Activated T-helper 17 cell treated with anti-CD3 and anti-CD28 coated beads, Interleukin-2, amount 50 U/mL, for 72 hours (primary cell): ENCODE results near the gene CIAO1. TPM values are rescaled to one million over a fixed set of nuclear protein-coding genes. Genes with fewer than 3 reads are reported as not detected.
"Not testable (repeated sequence)": the region's sequence is repeated elsewhere in the genome, so short reads cannot be mapped to it uniquely, and the experiment has no call there.

Source experiments
- ATAC-seq: fragments of 150-1000 bp; cut with Tn5 transposase; replicated peaks from 2 replicates; pipeline ENCODE4 v1.10.0; 2021; ENCODE audit warnings: mild to moderate bottlenecking, moderate library complexity
- H3K27ac Mint-ChIP-seq: one replicate; pipeline ENCODE4 v1.8.0; 2022; ENCODE audit warnings: mixed read lengths
- H3K27me3 Mint-ChIP-seq: one replicate; pipeline ENCODE4 v1.8.0; 2022; ENCODE audit warnings: mixed read lengths
- H3K36me3 Mint-ChIP-seq: one replicate; pipeline ENCODE4 v1.8.0; 2022; ENCODE audit warnings: low read depth, mild to moderate bottlenecking, mixed read lengths
- H3K4me1 Mint-ChIP-seq: one replicate; pipeline ENCODE4 v1.8.0; 2022; ENCODE audit warnings: mixed read lengths
- H3K4me3 Mint-ChIP-seq: one replicate; pipeline ENCODE4 v1.8.0; 2022; ENCODE audit warnings: mild to moderate bottlenecking, mixed read lengths
- H3K9me3 Mint-ChIP-seq: one replicate; pipeline ENCODE4 v1.8.0; 2022; ENCODE audit warnings: mixed read lengths
- total RNA-seq, 2 donors: library from RNA; stranded (reverse); gene quantifications; one replicate each; pipeline ENCODE4 v1.2.3, GENCODE V29; 2022

Gene CIAO1
- total RNA-seq, 2 donors from 2014 or later = 71.4 to 81.3 TPM

DNA sequence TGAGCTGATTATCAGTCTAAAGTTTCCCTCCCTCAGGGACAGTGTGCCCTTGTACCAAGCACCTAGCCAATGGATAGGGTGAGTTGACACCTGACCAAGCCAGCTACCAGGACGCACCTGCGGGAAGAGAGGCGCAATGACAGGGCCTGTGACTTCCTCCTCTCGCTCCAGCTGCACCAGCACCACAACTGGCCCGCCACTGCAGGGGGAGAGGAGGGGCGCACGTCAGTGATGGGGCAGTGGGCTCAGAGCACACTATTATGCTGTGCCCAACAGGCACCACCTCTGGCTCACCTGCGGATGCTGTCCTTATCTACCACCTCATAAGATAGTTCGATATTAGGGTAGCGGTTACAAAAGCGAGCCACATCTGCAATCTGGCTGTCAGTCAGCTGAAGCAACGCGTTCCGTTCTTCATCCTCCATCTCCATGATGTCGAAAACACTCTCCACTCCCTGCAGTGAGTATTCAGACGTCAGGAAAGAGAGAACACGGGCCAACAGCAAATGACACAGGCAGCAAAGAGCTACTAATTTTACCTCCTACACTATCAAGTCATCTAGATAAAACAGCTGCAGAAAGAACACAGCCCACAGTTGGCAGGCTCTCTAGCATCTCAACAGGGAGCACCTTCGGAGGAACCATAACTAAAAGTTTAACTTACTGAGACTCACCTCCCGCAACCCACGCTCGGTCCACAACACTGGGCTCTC lies 10.9 kb downstream of the CIAO1 start:
- Mint-ChIP-seq H3K4me1 (no peaks in the 10 kb centered on the region), H3K4me3 (no peak overlapping the region), H3K9me3 (no peaks in the 10 kb centered on the region), H3K36me3 (peaks cover 100% of the 10 kb centered on the region), H3K27me3 (no peaks in the 10 kb centered on the region), H3K27ac (no peak overlapping the region)
- ATAC-seq = no peak

- Mint-ChIP-seq H3K4me1 (peaks cover 4% of the 10 kb centered on the region), H3K27ac (peak overlapping the region; percentile 63), H3K27me3 (no peaks in the 10 kb centered on the region), H3K9me3 (no peaks in the 10 kb centered on the region), H3K4me3 (no peak overlapping the region), H3K36me3 (peaks cover 100% of the 10 kb centered on the region)
- peak; percentile 67 for ATAC-seq
Measured at GRCh38 chr2:96287273-96287856, 21.3 kb downstream of the CIAO1 start.

DNA sequence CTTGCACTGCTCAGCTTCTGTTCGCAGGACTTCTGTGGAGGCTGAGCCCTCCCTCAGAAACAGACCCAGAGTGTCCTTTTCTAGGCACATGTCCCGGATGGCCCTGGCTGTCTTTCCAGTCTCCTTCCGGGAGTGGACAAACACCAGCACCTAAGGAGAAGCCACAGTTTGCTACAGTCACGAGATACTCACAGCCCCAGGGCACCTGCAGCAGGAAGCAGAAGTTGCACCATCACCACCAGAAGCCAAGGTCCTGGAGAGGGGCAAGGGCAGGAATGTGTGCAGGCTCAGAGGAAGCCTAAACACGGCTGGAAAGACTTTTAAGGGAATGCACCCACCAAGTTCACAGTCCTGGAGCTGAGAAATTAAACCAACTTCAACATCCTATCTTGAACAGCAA lies 25.7 kb downstream of the CIAO1 start:
- Mint-ChIP-seq H3K36me3 (peaks cover 100% of the 10 kb centered on the region), H3K4me3 (no peak overlapping the region), H3K27me3 (no peaks in the 10 kb centered on the region), H3K9me3 (no peaks in the 10 kb centered on the region), H3K4me1 (peaks cover 4% of the 10 kb centered on the region), H3K27ac (no peak overlapping the region)
- no peak for ATAC-seq

DNA sequence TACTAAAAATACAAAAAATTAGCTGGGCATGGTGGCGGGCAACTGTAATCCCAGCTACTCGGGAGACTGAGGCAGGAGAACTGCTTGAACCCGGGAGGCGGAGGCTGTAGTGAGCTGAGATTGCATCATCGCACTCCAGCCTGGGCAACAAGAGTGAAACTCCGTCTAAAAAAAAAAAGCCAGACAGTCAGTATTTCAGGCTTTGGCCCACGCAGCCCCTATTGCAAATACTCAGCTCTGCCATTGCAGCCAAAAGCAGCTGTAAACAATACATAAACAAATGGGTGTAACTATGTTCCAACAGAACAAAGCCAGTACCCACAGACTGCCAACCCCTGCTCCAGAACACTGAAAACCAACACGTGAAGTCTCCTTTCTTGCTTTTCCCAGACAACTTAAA lies 28.2 kb downstream of the CIAO1 start:
- not testable (repeated sequence) for H3K27me3 Mint-ChIP-seq, H3K27ac Mint-ChIP-seq, H3K9me3 Mint-ChIP-seq, H3K4me3 Mint-ChIP-seq, ATAC-seq, H3K4me1 Mint-ChIP-seq
- peaks cover 100% of the 10 kb centered on the region for H3K36me3 Mint-ChIP-seq

GRCh38 chr2:96296925-96297324 lies 30.9 kb downstream of the CIAO1 start:
- no peaks in the 10 kb centered on the region for H3K9me3 Mint-ChIP-seq
- ATAC-seq = no peak
- no peak overlapping the region for H3K27ac Mint-ChIP-seq
- H3K4me3 Mint-ChIP-seq = no peak overlapping the region
- H3K4me1 Mint-ChIP-seq = peaks cover 8% of the 10 kb centered on the region
- no peaks in the 10 kb centered on the region for H3K27me3 Mint-ChIP-seq
- peaks cover 100% of the 10 kb centered on the region for H3K36me3 Mint-ChIP-seq

DNA sequence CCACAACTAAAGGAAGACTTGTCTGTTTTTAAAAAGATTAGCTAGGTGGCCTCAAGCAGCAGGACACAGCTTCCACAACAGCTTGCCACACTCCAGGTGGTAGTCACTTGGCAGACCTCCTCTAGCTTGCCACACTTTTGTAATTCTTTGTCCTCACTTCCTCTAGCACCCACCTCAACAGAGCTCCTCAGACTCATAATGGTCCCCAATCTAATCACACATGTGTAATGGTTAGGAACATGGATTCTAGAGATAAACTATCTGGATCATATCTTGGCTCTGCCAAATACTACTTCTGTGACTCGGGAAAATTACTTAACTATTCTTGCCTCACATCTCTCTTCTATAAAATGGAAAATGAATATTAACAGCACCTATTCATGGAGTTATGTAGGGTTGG lies 35.8 kb downstream of the CIAO1 start:
- Mint-ChIP-seq H3K27ac (peak overlapping the region; percentile 80), H3K9me3 (no peaks in the 10 kb centered on the region), H3K27me3 (no peaks in the 10 kb centered on the region), H3K4me3 (peak overlapping the region; percentile 100), H3K4me1 (peaks cover 38% of the 10 kb centered on the region), H3K36me3 (peaks cover 99% of the 10 kb centered on the region)
- ATAC-seq = no peak

- Mint-ChIP-seq H3K27ac (peak overlapping the region; percentile 100), H3K36me3 (peaks cover 71% of the 10 kb centered on the region), H3K27me3 (no peaks in the 10 kb centered on the region), H3K9me3 (no peaks in the 10 kb centered on the region), H3K4me1 (peaks cover 33% of the 10 kb centered on the region), H3K4me3 (peak overlapping the region; percentile 100)
- no peak for ATAC-seq
Measured at GRCh38 chr2:96304606-96305005, 38.6 kb downstream of the CIAO1 start.

GRCh38 chr2:96305091-96305978 lies 39.3 kb downstream of the CIAO1 start, which contains the start of gene SNRNP200:
SNRNP200 (minus strand) TSS chr2:96305546; CDS start chr2:96305437, 109 bp downstream.
- ATAC-seq = peak; percentile 99
- no peaks in the 10 kb centered on the region for H3K27me3 Mint-ChIP-seq
- H3K27ac Mint-ChIP-seq = peak within 1 kb of the TSS; percentile 100
- no peaks in the 10 kb centered on the region for H3K9me3 Mint-ChIP-seq
- H3K4me1 Mint-ChIP-seq = peaks cover 33% of the 10 kb centered on the region
- H3K36me3 Mint-ChIP-seq = peaks cover 64% of the 10 kb centered on the region
- H3K4me3 Mint-ChIP-seq = peak within 1 kb of the TSS; percentile 100

- no peak for ATAC-seq
Measured at GRCh38 chr2:96305979-96306308, 39.9 kb downstream of the CIAO1 start.

GRCh38 chr2:96306370-96306769 lies 40.3 kb downstream of the CIAO1 start:
- Mint-ChIP-seq H3K4me3 (peak overlapping the region; percentile 100), H3K9me3 (no peaks in the 10 kb centered on the region), H3K27ac (peak overlapping the region; percentile 100), H3K27me3 (no peaks in the 10 kb centered on the region), H3K36me3 (peaks cover 54% of the 10 kb centered on the region), H3K4me1 (peaks cover 33% of the 10 kb centered on the region)
- no peak for ATAC-seq

More at GRCh38 chr2:96305979-96306308, 39.9 kb downstream of the CIAO1 start:
- no peaks in the 10 kb centered on the region for H3K9me3 Mint-ChIP-seq
- peaks cover 33% of the 10 kb centered on the region for H3K4me1 Mint-ChIP-seq
- H3K36me3 Mint-ChIP-seq = peaks cover 58% of the 10 kb centered on the region
- H3K27ac Mint-ChIP-seq = peak overlapping the region; percentile 100
- peak overlapping the region; percentile 100 for H3K4me3 Mint-ChIP-seq
- no peaks in the 10 kb centered on the region for H3K27me3 Mint-ChIP-seq

DNA sequence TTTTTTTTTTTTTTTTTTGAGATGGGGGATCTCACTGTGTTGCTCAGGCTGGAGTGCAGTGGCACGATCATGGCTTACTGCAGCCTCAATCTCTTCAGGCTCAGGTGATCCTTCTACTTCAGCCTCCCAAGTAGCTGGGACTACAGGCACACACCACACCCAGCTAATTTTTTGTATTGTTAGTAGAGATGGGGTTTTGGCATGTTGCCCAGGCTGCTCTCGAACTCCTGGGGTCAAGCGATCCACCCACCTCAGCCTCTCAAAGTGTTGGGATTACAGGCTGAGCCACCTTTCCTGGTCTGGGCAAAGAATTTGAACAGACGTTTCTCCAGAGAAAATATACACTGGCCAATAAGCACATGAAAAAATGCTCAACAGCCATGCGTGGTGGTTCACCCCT lies 42.2 kb downstream of the CIAO1 start:
- no peak for ATAC-seq

DNA sequence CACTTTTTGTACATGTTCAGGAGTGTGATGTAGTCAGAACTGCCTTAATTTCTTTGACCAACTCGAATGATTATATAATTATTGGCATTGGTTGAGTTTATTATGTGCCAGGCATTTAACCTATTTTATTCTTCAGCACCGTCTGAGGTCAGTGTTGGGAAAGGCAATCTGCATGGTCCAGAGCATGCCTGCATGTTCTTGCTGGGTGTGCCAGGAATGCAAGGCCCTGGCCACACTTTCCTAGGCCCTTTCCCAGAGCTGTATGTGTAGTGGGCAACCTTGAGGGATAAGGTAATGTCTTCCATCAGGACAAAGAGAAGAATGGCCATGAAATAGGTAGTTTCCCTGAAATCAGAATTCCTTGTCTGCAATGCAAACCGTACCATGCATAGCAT lies 49.0 kb downstream of the CIAO1 start:
- ATAC-seq = no peak
- Mint-ChIP-seq H3K27ac (peak overlapping the region; percentile 75), H3K9me3 (no peaks in the 10 kb centered on the region), H3K4me3 (peak overlapping the region; percentile 78), H3K4me1 (peaks cover 32% of the 10 kb centered on the region), H3K36me3 (no peaks in the 10 kb centered on the region), H3K27me3 (no peaks in the 10 kb centered on the region)

More for the DNA sequence above, 42.2 kb downstream of the CIAO1 start:
- Mint-ChIP-seq H3K36me3 (peaks cover 35% of the 10 kb centered on the region), H3K4me3 (no peak overlapping the region), H3K27me3 (no peaks in the 10 kb centered on the region), H3K4me1 (peaks cover 25% of the 10 kb centered on the region), H3K27ac (no peak overlapping the region), H3K9me3 (no peaks in the 10 kb centered on the region)

GRCh38 chr2:96315400-96316071 lies 49.5 kb downstream of the CIAO1 start:
- Mint-ChIP-seq H3K4me3 (peak overlapping the region; percentile 78), H3K27ac (peak overlapping the region; percentile 75), H3K9me3 (no peaks in the 10 kb centered on the region), H3K4me1 (peaks cover 38% of the 10 kb centered on the region), H3K27me3 (no peaks in the 10 kb centered on the region), H3K36me3 (no peaks in the 10 kb centered on the region)
- peak; percentile 78 for ATAC-seq

- Mint-ChIP-seq H3K4me1 (peaks cover 39% of the 10 kb centered on the region), H3K4me3 (peak overlapping the region; percentile 78), H3K9me3 (no peaks in the 10 kb centered on the region), H3K36me3 (no peaks in the 10 kb centered on the region), H3K27ac (peak overlapping the region; percentile 75), H3K27me3 (no peaks in the 10 kb centered on the region)
- no peak for ATAC-seq
Measured at GRCh38 chr2:96316999-96317398, 51.0 kb downstream of the CIAO1 start.
